GM20000 (cell line): ENCODE data around the gene KIRREL3.

Experiments
- DNase-seq: peaks from one replicate; pipeline ENCODE4 v3.0.0; 2012; ENCODE audit warnings: low spot score
- CTCF ChIP-seq: IDR thresholded peaks from 2 replicates; pipeline ENCODE4 v1.5.1; 2012; ENCODE audit warnings: mild to moderate bottlenecking, control low read depth; ENCODE audit errors: extremely low read depth, missing control alignments

The KIRREL3 gene

GRCh38 chr11:126407101-126407521 lies 593.5 kb downstream of the KIRREL3 start:
- TF ChIP-seq CTCF, result no peak
- no peak for DNase-seq

DNA sequence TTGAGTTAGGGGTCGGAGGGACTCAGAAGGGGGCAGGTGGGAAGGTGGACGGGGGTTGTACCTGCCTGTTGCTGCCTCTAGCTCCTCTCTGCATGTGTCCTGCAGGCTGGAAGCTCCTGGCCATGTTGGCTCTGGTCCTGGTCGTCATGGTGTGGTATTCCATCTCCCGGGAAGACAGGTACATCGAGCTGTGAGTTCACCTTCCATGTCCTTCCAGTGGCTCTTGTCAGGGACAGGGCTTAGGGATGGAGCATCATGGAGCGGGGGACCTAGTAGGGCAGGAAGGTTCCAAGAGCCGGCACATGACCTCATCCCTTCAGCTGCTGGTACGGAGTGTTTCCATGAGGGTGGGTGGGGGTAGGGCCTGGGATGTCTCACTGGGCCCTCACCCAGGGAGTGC lies 594.2 kb downstream of the KIRREL3 start:
- no peak for DNase-seq
- TF ChIP-seq CTCF, result no peak

DNA sequence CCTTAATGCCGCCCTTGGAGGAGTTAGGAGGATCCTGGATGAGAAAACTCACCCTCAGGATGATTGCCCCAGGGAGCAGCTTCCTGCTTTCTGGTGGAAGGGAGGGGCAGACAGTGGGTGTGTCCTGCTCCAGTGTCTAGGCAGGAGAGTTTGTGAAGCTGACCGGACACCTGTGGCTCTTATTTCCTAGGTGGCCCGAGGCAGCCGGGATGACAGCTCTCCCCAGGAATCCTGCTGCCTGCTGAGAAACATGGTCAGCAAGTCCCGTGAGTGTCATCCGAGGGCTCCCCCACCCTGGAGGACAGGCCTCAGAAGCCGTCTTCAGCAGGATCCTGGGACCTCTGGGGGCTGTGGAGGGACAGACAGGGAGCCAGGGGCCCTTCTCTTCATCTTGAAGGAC lies 594.7 kb downstream of the KIRREL3 start:
- TF ChIP-seq CTCF, result no peak
- no peak for DNase-seq

DNA sequence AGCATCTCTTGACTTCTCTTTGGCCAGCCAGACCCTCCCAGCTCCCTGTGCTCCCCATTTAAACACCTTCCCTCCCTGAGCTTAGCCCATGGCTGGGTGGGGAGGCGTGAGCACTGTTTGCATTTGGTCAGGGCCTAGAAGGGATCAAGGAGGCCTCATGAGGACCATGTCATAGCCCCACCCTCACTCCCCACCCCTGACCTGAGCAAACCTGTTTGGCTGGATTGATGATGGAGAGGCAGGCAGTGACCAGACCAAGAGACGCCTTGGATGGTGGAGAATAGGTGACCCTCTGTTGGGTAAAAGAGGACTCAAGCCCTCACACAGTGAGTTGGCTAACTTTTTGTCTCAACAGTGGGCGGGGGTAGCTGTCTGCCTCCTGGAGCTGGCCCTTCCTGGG lies 595.2 kb downstream of the KIRREL3 start:
- no peak for DNase-seq
- no peak for TF ChIP-seq CTCF

GRCh38 chr11:126404367-126404766 lies 596.2 kb downstream of the KIRREL3 start:
- DNase-seq, result no peak
- no peak for TF ChIP-seq CTCF

- DNase-seq, result no peak
- no peak for TF ChIP-seq CTCF
Observed at GRCh38 chr11:126403658-126404057, 596.9 kb downstream of the KIRREL3 start.

- no peak for DNase-seq
- no peak for TF ChIP-seq CTCF
Observed at GRCh38 chr11:126403022-126403581, 597.5 kb downstream of the KIRREL3 start.
